ENCODE measurements around the gene ZNF213.

The ZNF213 gene

DNA sequence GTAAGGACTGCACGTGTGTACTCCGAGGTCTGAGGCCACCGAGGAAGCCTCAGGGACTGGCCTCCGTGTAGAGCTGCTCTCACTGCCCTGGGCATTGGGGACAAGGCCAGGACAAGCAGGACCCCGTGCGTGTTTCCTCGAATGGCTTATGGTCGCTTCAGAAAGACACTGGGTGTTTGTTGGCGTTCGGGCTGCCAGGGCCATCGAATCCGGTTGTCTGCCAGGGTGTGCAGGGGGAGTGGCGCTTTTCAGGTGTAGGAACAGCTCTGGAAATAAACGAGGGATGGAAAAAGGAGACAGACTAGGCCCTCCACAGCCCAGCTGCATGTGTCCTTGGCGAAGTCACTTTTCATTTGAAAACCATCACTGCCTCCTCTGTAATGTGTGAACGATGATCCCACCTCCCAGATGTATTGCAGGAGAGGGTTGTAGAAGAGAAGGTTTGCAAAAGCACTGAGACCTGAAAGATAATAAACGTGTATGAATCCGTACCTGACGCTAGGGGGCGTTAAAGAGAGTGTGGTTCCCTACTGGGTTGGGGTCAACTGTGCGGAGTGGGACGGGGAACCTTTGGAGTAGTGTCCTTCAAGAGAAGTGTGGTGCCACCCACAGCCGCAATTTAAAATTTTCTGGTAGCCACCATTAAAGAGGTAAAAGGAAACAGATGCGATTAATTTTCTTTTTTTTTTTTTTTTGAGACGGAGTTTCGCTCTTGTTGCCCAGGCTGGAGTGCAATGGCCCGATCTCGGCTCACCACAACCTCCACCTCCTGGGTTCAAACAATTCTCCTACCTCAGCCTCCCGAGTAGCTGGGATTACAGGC lies 33.6 kb upstream of the ZNF213 start:
- DNase-seq, result no peak

DNA sequence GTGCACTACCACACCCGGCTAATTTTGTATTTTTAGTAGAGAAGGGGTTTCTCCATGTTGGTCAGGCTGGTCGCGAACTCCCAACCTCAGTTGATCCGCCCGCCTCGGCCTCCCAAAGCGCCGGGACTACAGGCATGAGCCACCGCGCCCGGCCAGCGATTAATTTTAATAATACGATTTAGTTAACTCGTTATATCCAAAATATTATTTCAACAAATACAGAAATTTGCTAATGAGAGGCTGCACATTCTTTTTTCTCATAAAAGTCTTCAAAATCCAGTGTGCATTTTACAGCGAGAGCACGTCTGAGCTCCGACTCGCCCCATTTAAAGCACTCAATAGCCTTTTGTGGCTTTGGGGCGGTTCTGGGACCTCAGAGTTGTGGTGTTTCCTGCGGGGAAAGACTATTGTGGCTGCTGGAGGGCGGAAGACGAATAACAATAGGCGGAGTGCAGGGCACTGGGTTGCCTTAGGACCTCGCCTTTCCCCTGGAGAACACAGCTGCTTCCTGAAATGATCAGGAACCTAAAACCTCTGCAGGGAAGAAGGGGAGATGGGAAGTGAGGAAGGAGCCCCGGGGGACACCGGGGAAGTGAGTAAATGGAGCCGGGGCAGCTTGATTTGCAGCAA lies 32.9 kb upstream of the ZNF213 start:
- no peak for DNase-seq

DNA sequence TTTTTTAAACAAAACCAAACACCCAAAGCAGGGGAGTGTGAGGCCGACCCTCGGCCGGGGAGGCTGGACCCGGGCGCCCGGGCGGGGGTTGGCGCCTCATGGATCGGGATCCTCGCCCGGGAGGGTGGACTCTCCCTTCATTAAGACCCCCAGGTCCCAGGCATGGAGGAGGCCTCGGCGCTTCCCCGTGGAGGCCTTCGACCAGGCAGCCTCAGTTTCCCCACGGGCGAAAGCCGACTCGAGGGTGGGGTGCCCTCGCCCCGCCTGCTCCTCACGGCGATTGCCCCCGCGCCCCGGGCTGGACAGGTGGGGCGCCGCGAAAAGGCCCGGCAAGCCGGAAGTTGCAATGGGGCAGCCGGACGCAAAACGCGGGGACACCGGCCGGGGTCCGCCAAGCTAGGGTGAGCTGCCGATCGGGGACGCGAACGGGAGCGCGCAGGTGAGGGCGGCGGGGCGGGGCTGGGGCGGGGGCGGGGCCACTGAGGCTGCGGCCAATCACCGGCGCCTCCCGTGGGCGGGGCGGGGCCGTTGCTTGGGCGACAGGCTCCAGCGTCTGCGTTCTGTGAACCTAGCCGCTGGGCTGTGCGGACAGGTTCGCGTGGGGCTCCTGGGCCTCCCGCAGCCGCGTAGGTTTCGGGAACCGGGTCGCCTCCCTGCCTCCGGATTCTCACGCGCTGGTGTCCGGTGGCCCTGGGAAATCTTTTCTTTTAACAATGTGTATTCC lies 28.5 kb upstream of the ZNF213 start:
- DNase-seq, result peak; percentile 93

DNA sequence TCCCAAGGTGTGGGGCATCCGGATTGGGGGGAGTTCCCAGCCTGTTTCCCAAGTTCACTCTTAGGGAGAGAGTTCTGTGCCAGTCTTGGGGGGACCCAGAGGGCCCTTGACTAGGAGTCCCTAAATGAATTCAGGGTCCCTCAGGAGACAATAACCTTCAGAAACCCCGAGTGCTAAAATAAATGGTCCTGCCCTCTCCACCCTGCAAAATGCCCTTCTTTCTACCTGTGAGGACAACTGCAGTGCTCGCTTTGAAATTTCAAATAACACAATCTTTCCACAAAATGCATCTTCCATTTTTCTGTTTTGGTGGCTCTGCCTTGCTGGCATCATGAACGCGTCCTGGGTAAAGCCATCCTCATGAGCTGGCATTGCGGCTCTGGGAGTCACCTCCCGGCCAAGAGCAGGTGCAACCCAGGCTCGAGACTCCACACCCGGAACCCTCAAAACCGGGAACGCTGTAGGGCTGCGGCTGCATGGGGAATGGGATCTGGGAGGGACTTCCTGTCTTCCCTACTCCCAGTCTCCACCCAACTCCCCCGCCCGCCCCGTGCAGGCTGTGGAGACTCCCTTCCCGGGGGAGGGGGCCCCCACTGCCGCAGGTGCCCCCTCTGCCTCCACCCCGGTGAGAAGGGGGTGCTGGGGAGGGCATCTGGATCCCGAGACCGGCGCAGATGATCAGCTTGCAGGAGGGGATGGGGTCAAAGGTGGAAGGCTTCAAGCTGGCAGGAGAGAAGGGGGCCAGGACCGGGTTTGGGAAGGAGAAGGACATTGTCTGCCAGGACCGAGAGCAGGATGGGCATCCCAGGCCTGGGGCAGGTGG lies 22.6 kb upstream of the ZNF213 start, which contains the start of gene ZNF205:
ZNF205 (plus strand) TSS at position 529 of the 823 bp plus-strand sequence. CDS start 845 bp downstream, outside the sequence.
- DNase-seq, result peak; percentile 79

DNA sequence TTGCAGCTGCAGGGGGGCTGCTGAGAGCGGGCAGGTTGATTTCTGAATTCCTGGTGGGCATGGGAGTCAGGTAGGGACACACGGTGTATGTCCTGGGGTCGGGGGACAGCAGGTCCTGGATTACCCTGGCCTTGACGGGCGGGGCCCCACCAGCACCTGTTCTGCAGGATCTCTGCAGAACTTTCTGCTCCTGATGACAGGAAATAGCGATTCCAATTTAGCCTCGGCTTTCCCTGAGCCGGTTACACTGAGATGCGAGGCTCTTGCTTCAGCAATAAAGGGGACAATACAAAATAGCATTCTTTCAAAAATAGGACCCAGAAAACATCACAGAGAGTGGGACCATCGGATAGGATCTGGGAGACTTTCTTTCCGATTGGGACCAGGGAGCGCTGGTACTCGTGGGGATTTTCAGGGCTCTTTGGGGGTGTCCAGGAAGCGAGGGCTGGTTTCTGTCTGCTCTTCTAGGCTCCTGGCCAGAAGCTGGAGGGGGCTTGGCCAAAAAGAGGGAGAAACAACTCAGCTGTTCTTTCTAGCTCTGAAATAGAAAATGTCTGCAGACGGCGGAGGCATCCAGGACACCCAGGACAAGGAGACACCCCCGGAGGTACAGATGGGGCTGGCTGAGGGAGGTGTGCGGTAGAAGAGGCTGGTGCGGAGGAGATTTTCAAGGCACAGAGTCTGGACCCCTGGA lies 21.8 kb upstream of the ZNF213 start:
- no peak for DNase-seq

DNA sequence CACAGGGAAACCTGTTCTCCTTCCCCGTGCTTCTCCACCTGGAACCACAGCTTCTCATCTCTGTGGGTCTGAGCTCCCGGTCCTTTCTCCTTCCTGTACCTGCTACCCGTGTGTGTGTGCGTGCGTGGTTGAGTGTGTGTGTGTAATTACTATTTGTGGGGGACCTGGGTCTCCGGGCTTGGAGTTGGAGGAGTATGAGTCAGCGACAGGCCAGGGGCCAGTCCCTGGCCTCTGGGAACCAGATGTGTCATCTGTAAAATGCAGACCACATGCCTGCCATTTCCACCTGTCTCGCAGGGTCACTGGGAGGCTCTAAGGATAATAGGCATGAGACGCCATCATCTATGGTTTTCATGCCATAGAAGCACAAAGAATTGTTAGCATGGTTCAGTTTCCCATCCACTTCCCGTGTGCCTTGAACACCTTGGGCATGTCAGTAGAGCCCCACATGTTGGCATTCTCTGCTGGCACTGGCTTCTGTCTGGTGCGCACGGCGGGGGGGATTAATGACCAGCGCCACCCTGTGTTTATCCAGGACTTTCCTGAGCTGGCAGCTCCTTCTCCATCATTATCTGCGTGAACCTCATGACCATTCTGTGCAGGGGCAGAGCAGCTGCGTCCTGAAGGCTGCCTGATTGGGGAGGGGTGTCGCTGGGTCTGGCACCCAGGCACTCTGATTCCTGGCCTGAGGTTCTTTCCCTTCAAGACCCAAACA lies 20.9 kb upstream of the ZNF213 start:
- DNase-seq, result no peak

DNA sequence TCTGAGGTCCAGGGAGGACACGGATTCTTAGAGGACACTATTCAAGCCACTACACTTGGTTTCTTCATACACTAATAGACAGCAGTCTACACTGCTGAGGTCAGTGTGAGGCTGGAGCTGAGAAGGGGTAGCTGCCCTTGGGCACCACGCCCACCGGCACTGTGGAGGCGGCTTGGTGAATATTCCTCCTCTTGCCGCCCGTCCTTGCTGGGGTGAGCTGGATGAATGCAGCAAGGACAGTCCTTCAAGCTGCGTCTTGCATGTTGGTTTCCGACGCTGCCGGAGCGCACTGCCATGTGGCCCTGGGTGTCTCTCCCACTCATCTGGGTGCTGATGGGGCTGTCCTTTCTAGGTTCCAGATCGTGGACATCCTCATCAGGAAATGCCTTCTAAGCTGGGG lies 19.8 kb upstream of the ZNF213 start:
- DNase-seq, result no peak

DNA sequence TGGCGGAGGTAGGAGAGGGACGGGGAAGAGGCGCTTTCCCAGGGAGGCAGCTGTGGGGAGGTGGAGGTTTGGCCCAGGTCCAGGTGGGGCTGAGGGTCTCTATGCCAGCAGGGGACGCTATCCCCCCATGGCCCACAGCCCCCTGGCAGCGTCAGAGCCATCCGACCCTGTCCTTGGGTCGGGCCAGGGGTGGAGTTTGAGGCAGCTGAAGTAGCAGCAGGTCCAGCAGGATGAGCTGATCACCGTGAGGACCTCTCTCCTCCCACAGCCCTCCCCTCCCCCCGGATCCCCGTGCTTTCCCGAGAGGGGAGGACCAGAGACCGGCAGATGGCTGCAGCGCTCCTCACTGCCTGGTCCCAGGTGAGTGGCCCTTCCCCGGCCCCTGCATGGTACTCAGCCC lies 19.3 kb upstream of the ZNF213 start:
- no peak for DNase-seq

DNA sequence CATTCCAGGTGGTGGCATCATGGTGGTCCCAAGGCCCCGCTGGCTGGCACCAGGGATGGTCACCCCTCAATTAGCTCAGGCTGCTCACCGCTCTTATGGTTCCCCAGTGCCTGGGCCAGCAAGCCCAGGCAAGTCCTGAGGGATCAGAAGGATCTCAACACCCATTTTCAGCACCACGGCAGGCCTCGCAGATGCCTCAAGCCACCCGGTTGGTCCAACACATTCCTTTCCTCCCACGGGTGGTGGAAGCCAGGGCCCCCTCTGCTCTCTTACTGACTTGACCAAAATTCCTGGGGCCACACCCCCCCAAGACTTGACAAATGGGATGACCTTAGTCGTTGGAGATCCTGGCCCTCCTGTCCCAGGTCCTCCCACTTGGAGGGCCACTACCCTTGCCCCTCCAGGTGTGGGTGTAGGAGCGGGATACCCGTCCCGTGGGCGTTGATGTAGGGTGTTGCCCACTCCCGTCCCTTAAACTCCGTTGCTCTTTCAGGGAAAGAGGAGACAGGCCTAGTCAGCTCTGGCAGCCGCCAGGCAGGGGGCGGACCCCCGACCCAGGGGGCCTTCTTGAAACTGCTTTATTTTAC lies 16.5 kb upstream of the ZNF213 start:
- no peak for DNase-seq

DNA sequence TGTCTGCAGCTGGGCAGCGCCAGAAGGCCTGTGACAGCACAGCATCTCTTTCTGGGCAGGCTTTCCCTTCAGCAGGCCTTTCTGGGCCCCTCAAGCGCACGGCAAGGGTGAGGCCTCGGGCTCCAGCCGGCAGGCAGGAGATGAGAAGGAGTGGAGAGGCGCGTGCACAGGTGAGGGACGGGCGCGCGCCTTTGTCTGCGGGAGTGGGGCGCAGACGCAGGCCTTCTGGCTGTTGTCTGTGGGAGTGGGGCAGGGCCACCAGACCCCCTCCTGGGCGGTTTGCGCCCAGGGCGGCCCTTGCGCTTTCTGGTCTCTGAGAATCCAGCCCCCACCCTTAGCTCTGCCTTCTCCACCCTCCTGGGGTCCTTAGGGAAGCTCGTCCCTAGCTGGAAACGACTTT lies 16.0 kb upstream of the ZNF213 start:
- no peak for DNase-seq

DNA sequence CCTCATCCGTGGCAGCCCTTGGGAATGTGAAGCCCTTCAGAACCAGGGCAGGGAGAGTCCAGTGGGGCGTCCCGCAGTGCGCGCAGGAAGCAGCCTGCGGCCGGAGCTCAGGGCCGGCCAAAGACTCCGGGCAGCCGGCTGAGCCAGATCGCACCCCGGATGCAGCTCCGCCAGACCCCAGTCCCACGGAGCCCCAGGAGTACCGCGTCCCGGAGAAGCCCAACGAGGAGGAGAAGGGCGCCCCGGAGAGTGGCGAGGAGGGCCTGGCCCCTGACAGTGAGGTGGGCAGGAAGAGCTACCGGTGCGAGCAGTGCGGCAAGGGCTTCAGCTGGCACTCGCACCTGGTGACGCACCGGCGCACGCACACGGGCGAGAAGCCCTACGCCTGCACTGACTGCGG lies 15.5 kb upstream of the ZNF213 start:
- DNase-seq, result no peak

DNA sequence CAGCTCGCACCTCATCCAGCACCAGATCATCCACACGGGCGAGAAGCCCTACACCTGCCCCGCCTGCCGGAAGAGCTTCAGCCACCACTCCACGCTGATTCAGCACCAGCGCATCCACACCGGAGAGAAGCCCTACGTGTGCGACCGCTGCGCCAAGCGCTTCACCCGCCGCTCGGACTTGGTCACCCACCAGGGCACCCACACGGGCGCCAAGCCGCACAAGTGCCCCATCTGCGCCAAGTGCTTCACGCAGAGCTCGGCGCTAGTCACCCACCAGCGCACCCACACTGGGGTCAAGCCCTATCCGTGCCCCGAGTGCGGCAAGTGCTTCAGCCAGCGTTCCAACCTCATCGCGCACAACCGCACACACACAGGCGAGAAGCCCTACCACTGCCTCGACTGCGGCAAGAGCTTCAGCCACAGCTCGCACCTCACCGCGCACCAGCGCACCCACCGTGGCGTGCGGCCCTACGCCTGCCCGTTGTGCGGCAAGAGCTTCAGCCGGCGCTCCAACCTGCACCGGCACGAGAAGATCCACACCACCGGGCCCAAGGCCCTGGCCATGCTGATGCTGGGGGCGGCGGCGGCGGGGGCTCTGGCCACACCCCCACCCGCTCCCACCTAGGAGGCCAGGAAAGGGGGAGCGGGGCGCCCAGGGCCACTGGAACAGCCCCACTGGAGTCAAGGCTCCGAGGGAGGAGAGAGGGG lies 15.0 kb upstream of the ZNF213 start:
- no peak for DNase-seq

DNA sequence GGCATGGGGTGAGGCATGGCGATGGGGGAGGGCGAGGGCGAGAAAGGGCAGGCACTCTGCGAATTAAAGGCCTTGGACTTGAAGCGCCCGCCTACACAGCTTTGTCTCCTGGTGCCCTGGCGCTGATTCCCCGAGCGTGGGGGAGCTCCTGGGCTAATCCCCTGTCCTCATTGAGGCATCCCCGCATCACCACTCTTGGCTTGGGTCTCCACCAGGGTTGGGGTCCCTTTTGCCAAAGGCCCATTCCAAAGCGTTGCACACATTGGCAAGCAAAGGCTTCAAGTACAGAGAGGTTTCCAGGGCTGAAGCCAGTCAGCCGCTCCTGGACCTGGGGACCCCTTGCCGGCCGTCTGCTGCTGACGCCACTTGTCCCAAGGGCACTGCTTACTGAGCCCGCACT lies 14.4 kb upstream of the ZNF213 start:
- no peak for DNase-seq

DNA sequence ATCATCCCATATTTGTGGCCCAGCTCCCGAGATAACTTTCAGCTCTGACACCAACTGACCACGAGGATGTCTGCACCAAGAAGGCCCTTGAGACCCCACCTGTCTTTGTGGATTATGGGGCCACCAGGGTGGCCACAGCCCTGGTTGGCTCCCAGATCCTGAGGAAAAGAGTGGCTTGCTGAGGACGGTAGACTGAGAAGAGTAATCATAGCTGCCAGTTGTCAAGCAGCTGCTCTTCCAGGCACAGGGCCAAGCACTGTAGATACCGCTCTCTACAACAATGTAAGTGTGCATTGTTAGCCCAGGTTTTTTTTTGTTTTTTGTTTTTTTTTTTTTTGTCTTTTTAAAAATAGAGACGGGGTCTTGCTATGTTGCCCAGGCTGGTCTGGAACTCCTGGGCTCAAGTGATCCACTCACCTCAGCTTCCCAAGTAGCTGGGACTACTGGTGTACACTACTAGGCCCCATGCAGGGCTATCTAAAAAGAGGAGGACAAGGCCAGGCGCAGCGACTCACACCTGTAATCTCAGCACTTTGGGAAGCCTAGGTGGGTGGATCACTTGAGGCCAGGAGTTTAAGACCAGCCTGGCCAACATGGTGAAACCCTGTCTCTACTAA lies 12.9 kb upstream of the ZNF213 start:
- peak; percentile 50 for DNase-seq

DNA sequence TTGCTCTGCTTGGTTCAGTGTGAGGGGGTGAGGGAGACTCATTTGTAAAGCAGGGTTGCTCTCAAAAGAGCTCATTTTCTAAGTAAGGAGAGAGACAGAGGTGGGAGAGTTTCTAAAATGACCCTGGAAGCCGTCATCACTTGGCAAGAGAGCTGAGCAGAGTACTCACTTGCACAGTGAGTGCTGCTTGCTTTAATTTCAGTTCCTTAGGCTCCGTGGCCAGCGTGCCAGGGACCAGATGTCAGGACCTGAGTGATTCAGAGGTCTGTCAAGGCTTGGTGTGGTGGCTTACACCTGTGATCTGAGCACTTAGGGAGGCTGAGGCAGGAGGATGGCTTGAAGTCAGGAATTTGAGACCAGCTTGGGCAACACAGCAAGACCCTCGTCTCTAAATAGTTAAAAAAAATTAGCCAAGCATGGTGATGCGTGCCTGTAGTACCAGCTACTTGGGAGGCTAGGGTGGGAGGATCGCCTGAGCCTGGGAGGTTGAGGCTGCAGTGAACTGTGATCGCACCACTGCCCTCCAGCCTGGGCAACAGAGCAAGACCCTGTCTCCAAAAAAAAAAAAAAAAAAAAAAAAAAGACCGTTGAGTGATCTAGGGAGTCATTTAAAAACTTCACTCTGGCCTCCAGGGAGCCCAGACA lies 11.8 kb upstream of the ZNF213 start:
- no peak for DNase-seq

DNA sequence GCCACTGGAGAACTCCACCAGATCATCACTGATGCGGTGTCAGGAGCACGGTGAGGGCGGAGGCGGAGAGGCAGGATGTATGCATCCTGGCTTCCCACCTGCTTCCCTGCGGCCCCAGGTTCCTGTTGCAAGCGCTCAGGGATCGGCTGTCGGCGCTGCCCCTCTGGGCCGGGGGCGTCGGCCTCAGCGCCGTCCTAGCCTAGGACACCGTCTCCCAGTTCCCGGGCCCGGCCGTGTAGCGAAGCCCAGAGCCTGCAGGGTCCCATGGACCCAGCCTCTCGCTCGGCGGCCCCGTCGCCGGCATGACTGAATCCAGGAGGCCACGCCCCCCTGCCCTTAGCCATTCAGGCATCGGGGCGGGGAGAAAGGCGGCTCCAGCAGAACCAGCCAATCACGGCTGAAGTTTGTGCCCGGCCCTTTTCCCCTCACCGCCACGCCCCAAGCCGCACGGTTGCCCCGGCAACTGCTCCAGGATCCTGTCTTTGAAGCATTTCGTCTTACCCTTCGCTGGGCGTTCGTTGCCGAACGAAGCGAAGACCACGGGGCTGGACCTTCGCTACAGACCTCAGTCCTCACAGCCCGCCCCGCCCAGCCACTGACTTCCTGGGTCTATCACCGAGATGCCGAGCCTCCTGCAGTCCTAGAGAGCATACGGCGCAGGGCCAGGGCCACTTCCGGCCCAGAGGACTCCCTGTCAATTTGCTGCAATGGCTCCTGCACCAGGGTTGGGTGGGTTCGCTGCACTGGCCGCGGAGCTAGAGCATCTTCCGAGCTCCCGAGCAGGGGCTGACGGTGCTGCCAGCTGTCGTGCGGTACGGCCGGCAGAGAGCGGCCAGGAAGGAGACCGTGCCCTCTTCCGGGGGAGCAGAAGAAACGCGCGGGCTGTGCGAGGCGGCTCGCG lies 10.6 kb upstream of the ZNF213 start:
- DNase-seq, result peak; percentile 98

DNA sequence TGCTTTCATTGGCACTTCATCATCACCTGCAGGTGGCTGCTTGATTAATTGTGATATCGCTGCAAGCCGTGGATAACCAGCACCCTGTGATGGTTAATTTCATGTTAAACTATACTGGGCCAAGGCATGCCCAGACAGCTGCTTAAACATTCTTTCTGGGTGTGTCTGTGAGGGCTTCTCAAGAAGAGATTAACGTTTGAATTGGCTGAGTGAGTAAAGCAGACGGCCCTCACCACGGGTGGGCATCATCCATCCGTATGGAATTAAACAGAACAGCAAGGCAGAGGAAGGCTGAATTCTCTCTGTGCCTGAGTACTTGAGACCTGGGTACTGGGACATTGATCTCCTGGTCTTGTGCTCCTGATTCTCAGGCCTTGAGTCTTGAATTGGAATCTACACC lies 7.1 kb upstream of the ZNF213 start:
- peak; percentile 60 for DNase-seq
